WTC11 (cell line): ENCODE results near the gene PPP4R4. TPM values are rescaled to one million over a fixed set of nuclear protein-coding genes. Genes with fewer than 3 reads are reported as not detected.
"Not testable (repeated sequence)": the region's sequence is repeated elsewhere in the genome, so short reads cannot be mapped to it uniquely, and the experiment has no call there.

Experiments used
- ATAC-seq: fragments of 200-7000 bp; cut with Tn5 transposase; 2 replicates; pipeline ENCODE4 v1.10.0; 2021; ENCODE audit warnings: mild to moderate bottlenecking, moderate library complexity
- CTCF ChIA-PET: fragments of 300-600 bp; sonication (Branson Sonifier 250); formaldehyde crosslinking; loops from one replicate; lab custom pipeline; 2021; ENCODE audit warnings: antibody characterized with exemption; lab: Charles Lee
- POLR2A ChIA-PET: fragments of 350-600 bp; sonication (Branson Sonifier 250); formaldehyde crosslinking; loops from one replicate; lab custom pipeline; 2021; ENCODE audit warnings: antibody characterized with exemption; lab: Charles Lee
- DNase-seq: peaks from one replicate; pipeline ENCODE4 v3.0.0; 2021; ENCODE audit warnings: low spot score
- H3K27ac Mint-ChIP-seq: 2 replicates; pipeline ENCODE4 v1.8.0; 2021; ENCODE audit warnings: mixed read lengths
- H3K27me3 Mint-ChIP-seq: 2 replicates; pipeline ENCODE4 v1.8.0; 2021; ENCODE audit warnings: low read depth, mild to moderate bottlenecking, moderate library complexity, mixed read lengths
- H3K36me3 Mint-ChIP-seq: 2 replicates; pipeline ENCODE4 v1.8.0; 2021; ENCODE audit warnings: mixed read lengths
- H3K4me1 Mint-ChIP-seq: 2 replicates; pipeline ENCODE4 v1.8.0; 2022; ENCODE audit warnings: mixed read lengths
- H3K4me3 Mint-ChIP-seq: 2 replicates; pipeline ENCODE4 v1.8.0; 2021; ENCODE audit warnings: mild to moderate bottlenecking, moderate library complexity, mixed read lengths
- H3K9me3 Mint-ChIP-seq: 2 replicates; pipeline ENCODE4 v1.8.0; 2021; ENCODE audit warnings: mixed read lengths
- ELF4 ChIP-seq: sonication (generic); formaldehyde crosslinking; IDR thresholded peaks from 2 replicates; pipeline ENCODE4 v1.8.1; 2022; ENCODE audit warnings: low read depth, mild to moderate bottlenecking, moderate library complexity, missing genetic modification reagents
- HMGA2 ChIP-seq: fragments of 250-450 bp; sonication (Bioruptor Pico); IDR thresholded peaks from 2 replicates; pipeline ENCODE4 v1.4.0; 2021; ENCODE audit warnings: mild to moderate bottlenecking, moderate library complexity
- JAZF1 ChIP-seq: fragments of 250-450 bp; sonication (Bioruptor Pico); IDR thresholded peaks from 2 replicates; pipeline ENCODE4 v1.9.0; 2021; ENCODE audit warnings: moderate library complexity, mild to moderate bottlenecking, inconsistent platforms
- JUN ChIP-seq: sonication (generic); formaldehyde crosslinking; IDR thresholded peaks from 2 replicates; pipeline ENCODE4 v1.8.0; 2023; ENCODE audit warnings: mild to moderate bottlenecking, missing genetic modification reagents
- MXD4 ChIP-seq: fragments of 250-450 bp; sonication (Bioruptor Pico); IDR thresholded peaks from 2 replicates; pipeline ENCODE4 v1.8.0; 2021; ENCODE audit warnings: mild to moderate bottlenecking, moderate library complexity, borderline replicate concordance
- MYBL2 ChIP-seq: sonication (generic); formaldehyde crosslinking; IDR thresholded peaks from 2 replicates; pipeline ENCODE4 v1.8.1; 2023; ENCODE audit warnings: mild to moderate bottlenecking, moderate library complexity, missing genetic modification reagents
- OVOL2 ChIP-seq: fragments of 250-450 bp; sonication (Bioruptor Pico); IDR thresholded peaks from 2 replicates; pipeline ENCODE4 v1.9.0; 2021; ENCODE audit warnings: mild to moderate bottlenecking, borderline replicate concordance
- TCF7 ChIP-seq: sonication (generic); formaldehyde crosslinking; IDR thresholded peaks from 2 replicates; pipeline ENCODE4 v1.8.0; 2022; ENCODE audit warnings: mild to moderate bottlenecking, low read depth, missing genetic modification reagents, moderate library complexity
- ZNF263 ChIP-seq: sonication (generic); formaldehyde crosslinking; IDR thresholded peaks from 2 replicates; pipeline ENCODE4 v1.8.1; 2022; ENCODE audit warnings: low read depth, mild to moderate bottlenecking, moderate library complexity, missing genetic modification reagents
- ZNF416 ChIP-seq: fragments of 250-450 bp; sonication (Bioruptor Pico); IDR thresholded peaks from 2 replicates; pipeline ENCODE4 v1.9.0; 2021; ENCODE audit warnings: mild to moderate bottlenecking, inconsistent platforms
- ZNF671 ChIP-seq: fragments of 250-450 bp; sonication (Bioruptor Pico); IDR thresholded peaks from 2 replicates; pipeline ENCODE4 v1.8.0; 2021; ENCODE audit warnings: mild to moderate bottlenecking
- total RNA-seq: library from RNA; stranded (reverse); gene quantifications from 3 replicates; pipeline ENCODE4 v1.2.3, GENCODE V29; 2021
- TF ChIP-seq, protein P1 (sequence below): fragments of 250-450 bp; sonication (Bioruptor Pico); conservative IDR thresholded peaks from 2 replicates; pipeline ENCODE4 v1.9.0; 2021; ENCODE audit warnings: mild to moderate bottlenecking
- TF ChIP-seq, protein P2 (sequence below): sonication (generic); formaldehyde crosslinking; IDR thresholded peaks from 2 replicates; pipeline ENCODE4 v1.8.1; 2023; ENCODE audit warnings: mild to moderate bottlenecking, moderate library complexity, missing genetic modification reagents
- TF ChIP-seq, protein P3 (sequence below): sonication (generic); formaldehyde crosslinking; IDR thresholded peaks from 2 replicates; pipeline ENCODE4 v1.8.0; 2023; ENCODE audit warnings: missing genetic modification reagents, mild to moderate bottlenecking, borderline replicate concordance
- TF ChIP-seq, protein P4 (sequence below): sonication (generic); formaldehyde crosslinking; IDR thresholded peaks from 2 replicates; pipeline ENCODE4 v1.8.1; 2022; ENCODE audit warnings: missing genetic modification reagents, borderline replicate concordance

PPP4R4 gene
- total RNA-seq, 1 experiment from 2014 or later: 9.6 TPM

DNA sequence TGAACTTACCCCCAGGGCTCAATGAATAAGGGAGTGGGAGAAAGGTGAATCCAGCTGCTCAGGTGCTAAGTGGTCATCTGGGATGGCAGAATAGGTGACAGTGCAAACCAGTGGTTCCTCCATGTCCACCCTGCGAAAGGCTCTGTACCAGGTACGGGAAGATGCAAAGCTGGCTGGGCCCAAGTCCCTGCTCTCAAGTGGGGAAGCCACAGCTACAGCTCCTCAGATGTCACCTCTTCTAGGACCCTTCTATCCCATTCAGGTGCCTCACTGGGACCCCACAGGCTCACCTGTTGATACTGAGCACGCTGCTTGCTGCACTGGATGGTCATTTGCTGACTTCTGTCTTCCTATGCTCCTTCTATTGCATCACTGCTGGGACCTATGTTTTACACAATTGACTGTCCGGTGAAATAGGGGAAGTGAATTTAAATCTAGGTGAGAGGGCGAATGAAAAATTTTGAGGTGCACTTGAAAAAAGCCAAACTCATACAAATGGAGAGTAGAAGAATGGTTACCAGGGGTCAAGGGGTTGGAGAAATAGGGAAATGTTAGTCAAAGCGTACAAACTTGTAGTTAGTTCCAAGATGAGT lies 20.3 kb upstream of the PPP4R4 start (continued):
- TF ChIP-seq, protein P1, sequence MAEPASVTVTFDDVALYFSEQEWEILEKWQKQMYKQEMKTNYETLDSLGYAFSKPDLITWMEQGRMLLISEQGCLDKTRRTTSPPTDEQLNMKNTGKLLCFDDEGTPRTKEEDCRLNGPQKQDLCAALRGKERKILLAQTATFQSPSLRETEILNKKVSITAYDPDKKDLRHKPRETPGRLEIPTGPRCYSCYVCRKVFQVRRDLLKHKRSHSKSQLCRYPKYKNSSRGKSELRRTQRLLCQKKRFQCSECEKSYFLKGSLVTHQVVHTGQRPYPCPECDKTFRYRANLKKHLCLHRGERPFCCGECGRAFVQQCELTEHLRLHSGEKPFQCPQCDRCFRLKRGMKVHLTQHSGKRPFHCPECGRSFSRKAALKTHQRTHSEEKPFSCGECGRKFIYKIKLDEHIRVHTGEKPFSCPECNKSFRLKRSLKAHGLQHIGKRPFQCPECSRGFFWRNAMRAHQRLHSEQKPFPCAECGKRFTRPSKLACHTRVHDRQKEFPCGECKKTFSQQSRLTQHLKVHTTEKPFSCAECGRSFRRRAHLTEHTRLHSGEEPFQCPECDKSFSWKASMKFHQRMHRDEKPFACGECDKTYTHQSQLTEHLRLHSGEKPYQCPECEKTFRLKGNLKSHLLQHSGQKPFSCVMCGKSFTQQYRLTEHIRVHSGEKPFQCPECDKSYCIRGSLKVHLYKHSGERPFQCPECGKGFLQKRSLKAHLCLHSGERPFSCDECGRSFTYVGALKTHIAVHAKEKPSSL (CRISPR knock-in tag): no peak

DNA sequence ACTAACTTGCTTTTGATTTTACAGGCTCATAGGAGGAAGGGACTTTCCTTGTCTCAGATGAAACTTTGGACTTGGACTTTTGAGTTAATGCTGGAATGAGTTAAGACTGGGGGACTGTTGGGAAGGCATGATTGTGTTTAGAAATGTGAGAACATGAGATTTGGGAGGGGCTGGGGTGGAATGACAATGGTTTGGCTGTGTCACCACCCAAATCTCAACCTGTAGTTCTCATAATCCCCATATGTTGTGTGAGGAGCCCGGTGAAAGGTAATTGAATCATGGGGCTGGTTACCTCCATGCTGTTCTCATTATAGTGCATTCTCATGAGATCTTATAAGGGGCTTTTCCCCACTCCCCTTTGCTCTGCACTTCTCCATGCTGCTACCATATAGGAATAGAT lies 18.0 kb upstream of the PPP4R4 start:
- ATAC-seq, CTCF ChIA-PET, H3K36me3 Mint-ChIP-seq, H3K27me3 Mint-ChIP-seq, DNase-seq, H3K4me1 Mint-ChIP-seq, POLR2A ChIA-PET, H3K4me3 Mint-ChIP-seq, H3K27ac Mint-ChIP-seq: not testable (repeated sequence)
- peaks cover 30% of the 10 kb centered on the region for H3K9me3 Mint-ChIP-seq

DNA sequence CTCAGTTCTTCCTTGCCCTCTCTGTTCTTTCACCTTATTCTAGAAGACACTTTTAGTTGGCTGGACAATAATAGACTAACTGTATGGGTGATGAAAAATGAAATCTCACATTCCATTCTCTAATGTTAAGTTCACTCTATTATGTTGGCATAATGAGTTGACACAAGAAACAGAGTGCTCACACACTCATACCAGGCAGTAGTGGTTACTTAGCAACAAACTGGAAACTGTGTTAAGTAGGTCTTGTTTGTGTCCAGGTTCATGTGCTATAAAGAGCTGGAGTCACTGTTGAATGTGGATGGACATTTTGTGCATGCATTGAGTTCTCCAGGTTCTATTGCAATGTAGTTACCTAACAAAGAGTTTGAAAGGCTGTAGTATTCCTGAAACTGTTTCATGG lies 16.9 kb upstream of the PPP4R4 start:
- Mint-ChIP-seq H3K36me3 (peaks cover 9% of the 10 kb centered on the region), H3K4me1 (no peaks in the 10 kb centered on the region), H3K9me3 (peaks cover 30% of the 10 kb centered on the region), H3K4me3 (no peak overlapping the region), H3K27ac (no peak overlapping the region), H3K27me3 (no peaks in the 10 kb centered on the region; the same call in none of the 2 replicates)
- CTCF ChIA-PET: no interaction called here
- POLR2A ChIA-PET: no interaction called here
- TF ChIP-seq HMGA2 (CRISPR knock-in tag) (no peak), MYBL2 (no peak), TCF7 (CRISPR knock-in tag) (no peak), ZNF671 (CRISPR knock-in tag) (no peak), OVOL2 (CRISPR knock-in tag) (no peak), ELF4 (no peak), MXD4 (CRISPR knock-in tag) (no peak)
- TF ChIP-seq, protein P2, sequence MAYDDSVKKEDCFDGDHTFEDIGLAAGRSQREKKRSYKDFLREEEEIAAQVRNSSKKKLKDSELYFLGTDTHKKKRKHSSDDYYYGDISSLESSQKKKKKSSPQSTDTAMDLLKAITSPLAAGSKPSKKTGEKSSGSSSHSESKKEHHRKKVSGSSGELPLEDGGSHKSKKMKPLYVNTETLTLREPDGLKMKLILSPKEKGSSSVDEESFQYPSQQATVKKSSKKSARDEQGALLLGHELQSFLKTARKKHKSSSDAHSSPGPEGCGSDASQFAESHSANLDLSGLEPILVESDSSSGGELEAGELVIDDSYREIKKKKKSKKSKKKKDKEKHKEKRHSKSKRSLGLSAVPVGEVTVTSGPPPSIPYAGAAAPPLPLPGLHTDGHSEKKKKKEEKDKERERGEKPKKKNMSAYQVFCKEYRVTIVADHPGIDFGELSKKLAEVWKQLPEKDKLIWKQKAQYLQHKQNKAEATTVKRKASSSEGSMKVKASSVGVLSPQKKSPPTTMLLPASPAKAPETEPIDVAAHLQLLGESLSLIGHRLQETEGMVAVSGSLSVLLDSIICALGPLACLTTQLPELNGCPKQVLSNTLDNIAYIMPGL (CRISPR knock-in tag): no peak
- TF ChIP-seq, protein P1 (CRISPR knock-in tag): no peak
- no peak for DNase-seq
- no peak for ATAC-seq

DNA sequence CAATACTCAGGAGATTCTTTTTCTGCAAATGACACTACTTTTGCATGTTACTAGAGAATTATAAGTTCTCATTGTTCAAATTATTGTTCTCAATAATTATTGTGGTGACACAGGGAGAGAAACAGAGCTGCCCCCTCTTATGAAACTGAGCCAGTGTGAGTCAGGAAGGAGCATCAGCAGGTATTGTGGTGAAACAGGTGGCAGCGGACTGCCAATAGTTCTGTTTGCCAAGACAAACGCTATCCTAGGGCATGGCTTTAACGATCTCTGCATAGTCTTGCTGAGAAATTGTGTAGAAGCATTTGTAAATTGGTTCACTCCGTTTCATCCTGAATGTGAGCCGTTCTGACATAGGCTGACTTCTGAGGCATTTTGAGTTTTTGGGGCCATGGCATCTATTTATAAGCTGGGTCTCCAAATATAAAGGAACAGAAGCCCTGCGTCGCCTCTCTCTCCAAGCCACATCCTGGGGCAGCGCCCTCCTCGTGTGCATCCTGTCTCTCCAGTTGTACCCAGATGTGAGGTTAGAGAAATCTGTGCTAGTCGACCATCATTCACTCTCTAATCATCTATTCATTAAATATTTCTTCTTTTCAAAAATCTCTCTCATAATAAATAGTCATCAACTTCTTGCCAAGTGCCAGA lies 15.8 kb upstream of the PPP4R4 start:
- Mint-ChIP-seq H3K9me3 (peaks cover 28% of the 10 kb centered on the region), H3K27me3 (no peaks in the 10 kb centered on the region; the same call in none of the 2 replicates), H3K27ac (no peak overlapping the region), H3K4me3 (no peak overlapping the region), H3K4me1 (no peaks in the 10 kb centered on the region), H3K36me3 (peaks cover 9% of the 10 kb centered on the region)
- no peak for ATAC-seq
- no peak for DNase-seq
- ChIA-PET CTCF (interaction anchor here (0.9 kb wide), 1 partner anchor 122 kb away, joined by 4 read pairs; no protein-coding TSS in a partner anchor), POLR2A (no interaction called here)
- TF ChIP-seq JUN (CRISPR knock-in tag) (no peak), JAZF1 (no peak), ZNF263 (CRISPR knock-in tag) (no peak), ZNF416 (CRISPR knock-in tag) (no peak)
- TF ChIP-seq, protein P3, sequence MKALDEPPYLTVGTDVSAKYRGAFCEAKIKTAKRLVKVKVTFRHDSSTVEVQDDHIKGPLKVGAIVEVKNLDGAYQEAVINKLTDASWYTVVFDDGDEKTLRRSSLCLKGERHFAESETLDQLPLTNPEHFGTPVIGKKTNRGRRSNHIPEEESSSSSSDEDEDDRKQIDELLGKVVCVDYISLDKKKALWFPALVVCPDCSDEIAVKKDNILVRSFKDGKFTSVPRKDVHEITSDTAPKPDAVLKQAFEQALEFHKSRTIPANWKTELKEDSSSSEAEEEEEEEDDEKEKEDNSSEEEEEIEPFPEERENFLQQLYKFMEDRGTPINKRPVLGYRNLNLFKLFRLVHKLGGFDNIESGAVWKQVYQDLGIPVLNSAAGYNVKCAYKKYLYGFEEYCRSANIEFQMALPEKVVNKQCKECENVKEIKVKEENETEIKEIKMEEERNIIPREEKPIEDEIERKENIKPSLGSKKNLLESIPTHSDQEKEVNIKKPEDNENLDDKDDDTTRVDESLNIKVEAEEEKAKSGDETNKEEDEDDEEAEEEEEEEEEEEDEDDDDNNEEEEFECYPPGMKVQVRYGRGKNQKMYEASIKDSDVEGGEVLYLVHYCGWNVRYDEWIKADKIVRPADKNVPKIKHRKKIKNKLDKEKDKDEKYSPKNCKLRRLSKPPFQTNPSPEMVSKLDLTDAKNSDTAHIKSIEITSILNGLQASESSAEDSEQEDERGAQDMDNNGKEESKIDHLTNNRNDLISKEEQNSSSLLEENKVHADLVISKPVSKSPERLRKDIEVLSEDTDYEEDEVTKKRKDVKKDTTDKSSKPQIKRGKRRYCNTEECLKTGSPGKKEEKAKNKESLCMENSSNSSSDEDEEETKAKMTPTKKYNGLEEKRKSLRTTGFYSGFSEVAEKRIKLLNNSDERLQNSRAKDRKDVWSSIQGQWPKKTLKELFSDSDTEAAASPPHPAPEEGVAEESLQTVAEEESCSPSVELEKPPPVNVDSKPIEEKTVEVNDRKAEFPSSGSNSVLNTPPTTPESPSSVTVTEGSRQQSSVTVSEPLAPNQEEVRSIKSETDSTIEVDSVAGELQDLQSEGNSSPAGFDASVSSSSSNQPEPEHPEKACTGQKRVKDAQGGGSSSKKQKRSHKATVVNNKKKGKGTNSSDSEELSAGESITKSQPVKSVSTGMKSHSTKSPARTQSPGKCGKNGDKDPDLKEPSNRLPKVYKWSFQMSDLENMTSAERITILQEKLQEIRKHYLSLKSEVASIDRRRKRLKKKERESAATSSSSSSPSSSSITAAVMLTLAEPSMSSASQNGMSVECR (CRISPR knock-in tag): no peak
- TF ChIP-seq, protein P4, sequence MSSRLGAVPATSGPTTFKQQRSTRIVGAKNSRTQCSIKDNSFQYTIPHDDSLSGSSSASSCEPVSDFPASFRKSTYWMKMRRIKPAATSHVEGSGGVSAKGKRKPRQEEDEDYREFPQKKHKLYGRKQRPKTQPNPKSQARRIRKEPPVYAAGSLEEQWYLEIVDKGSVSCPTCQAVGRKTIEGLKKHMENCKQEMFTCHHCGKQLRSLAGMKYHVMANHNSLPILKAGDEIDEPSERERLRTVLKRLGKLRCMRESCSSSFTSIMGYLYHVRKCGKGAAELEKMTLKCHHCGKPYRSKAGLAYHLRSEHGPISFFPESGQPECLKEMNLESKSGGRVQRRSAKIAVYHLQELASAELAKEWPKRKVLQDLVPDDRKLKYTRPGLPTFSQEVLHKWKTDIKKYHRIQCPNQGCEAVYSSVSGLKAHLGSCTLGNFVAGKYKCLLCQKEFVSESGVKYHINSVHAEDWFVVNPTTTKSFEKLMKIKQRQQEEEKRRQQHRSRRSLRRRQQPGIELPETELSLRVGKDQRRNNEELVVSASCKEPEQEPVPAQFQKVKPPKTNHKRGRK: no peak
